ENCODE results near the gene SAMD1.
A peak's percentile ranks its signal among the peaks of the same experiment; 100 is the strongest.

The SAMD1 gene

GRCh38 chr19:14090509-14091080 lies at the start of gene SAMD1:
SAMD1 (minus strand) TSS chr19:14090751.
- peak; percentile 92 for DNase-seq

GRCh38 chr19:14139944-14140343 lies 49.4 kb upstream of the SAMD1 start:
- no peak for DNase-seq

GRCh38 chr19:14138576-14139265 lies 48.2 kb upstream of the SAMD1 start:
- no peak for DNase-seq

- DNase-seq: peak; percentile 99
Measured at GRCh38 chr19:14136509-14137281, 46.1 kb upstream of the SAMD1 start, which contains the start of gene ASF1B. ASF1B (minus strand) TSS chr19:14136589; CDS start chr19:14136456, 133 bp downstream.

- DNase-seq: no peak
Measured at GRCh38 chr19:14135985-14136508, 45.5 kb upstream of the SAMD1 start.

- no peak for DNase-seq
Measured at GRCh38 chr19:14135355-14135754, 44.8 kb upstream of the SAMD1 start.

GRCh38 chr19:14127929-14128509 lies 37.5 kb upstream of the SAMD1 start:
- DNase-seq: no peak

GRCh38 chr19:14127176-14127575 lies 36.6 kb upstream of the SAMD1 start:
- DNase-seq: no peak

- DNase-seq: no peak
Measured at GRCh38 chr19:14122924-14123323, 32.4 kb upstream of the SAMD1 start.

GRCh38 chr19:14120497-14120780 lies 29.9 kb upstream of the SAMD1 start:
- DNase-seq: no peak

- no peak for DNase-seq
Measured at GRCh38 chr19:14119644-14120496, 29.3 kb upstream of the SAMD1 start.

- DNase-seq: no peak
Measured at GRCh38 chr19:14119146-14119545, 28.6 kb upstream of the SAMD1 start.

- DNase-seq: peak; percentile 70
Measured at GRCh38 chr19:14118165-14119051, 27.9 kb upstream of the SAMD1 start.

GRCh38 chr19:14117668-14118164 lies 27.2 kb upstream of the SAMD1 start, which contains the start of gene PRKACA:
PRKACA (minus strand) TSS chr19:14117762; CDS start chr19:14117547, 215 bp downstream.
- DNase-seq: peak; percentile 100

GRCh38 chr19:14116918-14117578 lies 26.5 kb upstream of the SAMD1 start:
- peak; percentile 72 for DNase-seq

GRCh38 chr19:14116525-14116917 lies 26.0 kb upstream of the SAMD1 start:
- DNase-seq: no peak

GRCh38 chr19:14115756-14116155 lies 25.2 kb upstream of the SAMD1 start:
- no peak for DNase-seq

- DNase-seq: peak; percentile 84
Measured at GRCh38 chr19:14114854-14115253, 24.3 kb upstream of the SAMD1 start.

GRCh38 chr19:14114439-14114838 lies 23.9 kb upstream of the SAMD1 start:
- no peak for DNase-seq

- DNase-seq: peak; percentile 78
Measured at GRCh38 chr19:14113762-14114414, 23.3 kb upstream of the SAMD1 start.
